H9 (cell line): Measurements from ENCODE around the gene DCHS2. TPM values are rescaled to one million over a fixed set of nuclear protein-coding genes. Genes with fewer than 3 reads are reported as not detected.

Source experiments
- DNase-seq: peaks from one replicate; pipeline ENCODE4 v3.0.0-alpha.2; 2017
- H2AFZ ChIP-seq: one replicate; pipeline ENCODE4 v1.6.1; 2013; ENCODE audit warnings: mild to moderate bottlenecking, low read length, control low read depth, moderate library complexity
- H2AK5ac ChIP-seq: 2 replicates; pipeline ENCODE4 v1.6.1; 2013; ENCODE audit warnings: low read length, control low read depth, mixed read lengths; ENCODE audit not compliant: insufficient read length
- H2BK120ac ChIP-seq: one replicate; pipeline ENCODE4 v1.6.1; 2013; ENCODE audit warnings: low read depth, mild to moderate bottlenecking, low read length, control low read depth, inconsistent platforms; ENCODE audit not compliant: poor library complexity, severe bottlenecking
- H2BK12ac ChIP-seq: 2 replicates; pipeline ENCODE4 v1.6.1; 2013; ENCODE audit warnings: low read length, control low read depth, mixed read lengths, low read depth; ENCODE audit not compliant: insufficient read length
- H2BK15ac ChIP-seq: 2 replicates; pipeline ENCODE4 v1.6.1; 2013; ENCODE audit warnings: low read depth, low read length, control low read depth
- H2BK20ac ChIP-seq: one replicate; pipeline ENCODE4 v1.6.1; 2013; ENCODE audit warnings: low read depth, mild to moderate bottlenecking, low read length, control low read depth, inconsistent platforms; ENCODE audit not compliant: poor library complexity, severe bottlenecking
- H2BK5ac ChIP-seq: 2 replicates; pipeline ENCODE4 v1.6.1; 2013; ENCODE audit warnings: low read length, control low read depth, mixed read lengths; ENCODE audit not compliant: insufficient read length
- H3K14ac ChIP-seq: 2 replicates; pipeline ENCODE4 v1.6.1; 2013; ENCODE audit warnings: low read length, control low read depth; ENCODE audit not compliant: insufficient read depth
- H3K18ac ChIP-seq: 2 replicates; pipeline ENCODE4 v1.6.1; 2013; ENCODE audit warnings: low read depth, mild to moderate bottlenecking, mixed read lengths, low read length, control low read depth; ENCODE audit not compliant: insufficient read length
- H3K23ac ChIP-seq: 2 replicates; pipeline ENCODE4 v1.6.1; 2013; ENCODE audit warnings: low read length, control low read depth, mixed read lengths, low read depth; ENCODE audit not compliant: insufficient read length
- H3K23me2 ChIP-seq: 2 replicates; pipeline ENCODE4 v1.6.1; 2013; ENCODE audit warnings: low read depth, mild to moderate bottlenecking, mixed read lengths, low read length, control low read depth; ENCODE audit not compliant: insufficient read length, poor library complexity, severe bottlenecking
- H3K27ac ChIP-seq: 2 replicates; pipeline ENCODE4 v1.5.1; 2013; ENCODE audit warnings: low read length, control low read depth, mixed read lengths, low read depth; ENCODE audit not compliant: insufficient read length
- H3K27me3 ChIP-seq: 2 replicates; pipeline ENCODE4 v1.6.1; 2013; ENCODE audit warnings: low read length, control low read depth, inconsistent platforms; ENCODE audit not compliant: insufficient read depth
- H3K4ac ChIP-seq: 2 replicates; pipeline ENCODE4 v1.6.1; 2013; ENCODE audit warnings: low read depth, mild to moderate bottlenecking, control low read depth, inconsistent platforms, low read length, moderate library complexity
- H3K4me1 ChIP-seq: 2 replicates; pipeline ENCODE4 v1.6.1; 2013; ENCODE audit warnings: low read length, control low read depth, inconsistent platforms; ENCODE audit not compliant: insufficient read depth
- H3K4me2 ChIP-seq: 2 replicates; pipeline ENCODE4 v1.6.1; 2013; ENCODE audit warnings: low read length, control low read depth, mixed read lengths; ENCODE audit not compliant: insufficient read length, insufficient read depth
- H3K56ac ChIP-seq: 2 replicates; pipeline ENCODE4 v1.6.1; 2013; ENCODE audit warnings: low read depth, mild to moderate bottlenecking, mixed read lengths, low read length, control low read depth; ENCODE audit not compliant: insufficient read length
- H3K79me1 ChIP-seq: 2 replicates; pipeline ENCODE4 v1.6.1; 2013; ENCODE audit warnings: low read depth, mild to moderate bottlenecking, moderate library complexity, low read length, control low read depth, inconsistent platforms; ENCODE audit not compliant: insufficient read depth, poor library complexity, severe bottlenecking
- H3K79me2 ChIP-seq: 2 replicates; pipeline ENCODE4 v1.6.1; 2013; ENCODE audit warnings: low read length, control low read depth, inconsistent platforms; ENCODE audit not compliant: insufficient read depth
- H3K9ac ChIP-seq: 2 replicates; pipeline ENCODE4 v1.6.1; 2013; ENCODE audit warnings: low read length, control low read depth, mixed read lengths; ENCODE audit not compliant: insufficient read length; ENCODE audit errors: extremely low read depth
- H3K9me3 ChIP-seq: one replicate; pipeline ENCODE4 v1.6.1; 2013; ENCODE audit warnings: low read depth, low read length, inconsistent platforms; ENCODE audit not compliant: control insufficient read depth
- H3T11ph ChIP-seq: one replicate; pipeline ENCODE4 v1.6.1; 2013; ENCODE audit warnings: mild to moderate bottlenecking, low read length, control low read depth, inconsistent platforms
- H4K20me1 ChIP-seq: one replicate; pipeline ENCODE4 v1.6.1; 2013; ENCODE audit not compliant: control insufficient read depth, insufficient read length, insufficient read depth
- H4K5ac ChIP-seq: 2 replicates; pipeline ENCODE4 v1.6.1; 2013; ENCODE audit warnings: low read depth, mild to moderate bottlenecking, mixed read lengths, low read length, control low read depth; ENCODE audit not compliant: insufficient read length
- H4K8ac ChIP-seq: replicated peaks from 2 replicates; pipeline ENCODE4 v1.6.1; 2013; ENCODE audit warnings: low read length, control low read depth, mixed read lengths, low read depth; ENCODE audit not compliant: insufficient read length
- H4K91ac ChIP-seq: 2 replicates; pipeline ENCODE4 v1.6.1; 2013; ENCODE audit warnings: low read depth, mild to moderate bottlenecking, moderate library complexity, mixed read lengths, low read length, control low read depth; ENCODE audit not compliant: insufficient read length
- H3K27ac Mint-ChIP-seq, 3 experiments: 2 replicates in 2 of 3; 3 replicates in 1 of 3; pipeline ENCODE4 v1.8.0; 2020 to 2021; ENCODE audit warnings: mixed read lengths in 3 of 3, mild to moderate bottlenecking in 1 of 3, moderate library complexity in 1 of 3
- H3K27me3 Mint-ChIP-seq: 2 replicates; pipeline ENCODE4 v1.8.0; 2021; ENCODE audit warnings: low read depth, mild to moderate bottlenecking, moderate library complexity, mixed read lengths
- H3K36me3 Mint-ChIP-seq, 3 experiments: 2 replicates in 2 of 3; 3 replicates in 1 of 3; pipeline ENCODE4 v1.8.0; 2020 to 2021; ENCODE audit warnings: low read depth in 3 of 3, mixed read lengths in 3 of 3; ENCODE audit not compliant: insufficient read depth in 1 of 3
- H3K4me1 Mint-ChIP-seq, 2 experiments: 2 replicates each; pipeline ENCODE4 v1.8.0; 2020; ENCODE audit warnings: mixed read lengths in 2 of 2
- H3K4me3 Mint-ChIP-seq, 2 experiments: 2 replicates in 1 of 2; 3 replicates in 1 of 2; pipeline ENCODE4 v1.8.0; 2020 to 2021; ENCODE audit warnings: mild to moderate bottlenecking in 2 of 2, mixed read lengths in 2 of 2, moderate library complexity in 1 of 2
- H3K9me3 Mint-ChIP-seq, 2 experiments: 2 replicates in 1 of 2; 3 replicates in 1 of 2; pipeline ENCODE4 v1.8.0; 2020; ENCODE audit warnings: mild to moderate bottlenecking in 2 of 2, mixed read lengths in 2 of 2, moderate library complexity in 1 of 2
- total RNA-seq: library from RNA; stranded (reverse); gene quantifications from 2 replicates; pipeline ENCODE4 v1.2.1, GENCODE V29; 2021
- TF ChIP-seq, protein P1 (sequence below): fragments of 200-600 bp; sonication (generic); conservative IDR thresholded peaks from 3 replicates; pipeline ENCODE4 v1.8.0; 2021; ENCODE audit warnings: antibody characterized with exemption, mild to moderate bottlenecking

The DCHS2 gene
- total RNA-seq, 1 experiment from 2014 or later: 0.57 TPM

DNA sequence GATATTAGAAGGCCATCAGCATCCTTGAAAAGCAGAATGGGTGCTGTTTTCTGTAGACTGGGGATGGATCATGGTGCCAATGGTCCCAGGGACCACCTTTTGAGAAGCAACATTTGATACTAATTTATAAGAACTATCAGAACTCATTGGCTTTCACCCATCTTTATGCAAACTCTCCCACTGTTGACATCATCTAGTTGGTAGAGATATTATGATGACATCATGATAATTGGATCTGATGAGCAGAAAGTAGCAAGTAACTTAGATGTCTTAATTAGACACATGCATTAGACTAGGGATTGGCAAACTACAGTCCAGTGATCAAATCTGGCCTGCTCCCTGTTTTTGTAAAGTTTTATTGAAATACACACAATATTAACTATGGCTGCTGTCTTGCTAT lies 181.0 kb downstream of the DCHS2 start:
- no peak overlapping the region for H2BK5ac ChIP-seq
- H3K9ac ChIP-seq: no peak overlapping the region
- H3K4me2 ChIP-seq: no peak overlapping the region
- H3K4me3 Mint-ChIP-seq: no peak overlapping the region
- H3T11ph ChIP-seq: no peak overlapping the region
- H3K27me3 Mint-ChIP-seq: no peaks in the 10 kb centered on the region
- H3K18ac ChIP-seq: no peak overlapping the region
- no peak overlapping the region for H4K91ac ChIP-seq
- H3K23ac ChIP-seq: no peak overlapping the region
- no peak overlapping the region for H3K14ac ChIP-seq
- no peak overlapping the region for H2AFZ ChIP-seq
- no peaks in the 10 kb centered on the region for H3K9me3 ChIP-seq
- peaks cover 11 to 12% of the 10 kb centered on the region in 2 experiments for H3K4me1 Mint-ChIP-seq
- H3K27me3 ChIP-seq: no peaks in the 10 kb centered on the region
- no peak overlapping the region for H2AK5ac ChIP-seq
- no peak overlapping the region for H3K56ac ChIP-seq
- no peak overlapping the region for H4K8ac ChIP-seq
- no peak overlapping the region for H4K5ac ChIP-seq
- H2BK15ac ChIP-seq: no peak overlapping the region
- H2BK12ac ChIP-seq: no peak overlapping the region
- H3K27ac ChIP-seq: no peak overlapping the region
- no peaks in the 10 kb centered on the region for H4K20me1 ChIP-seq
- H3K36me3 Mint-ChIP-seq: peaks cover 0 to 14% (median 5%) of the 10 kb centered on the region in 3 experiments; a peak in 4 of 7 replicates
- H3K27ac Mint-ChIP-seq: peak overlapping the region in 1 of 3 experiments; percentile 31; a peak in 1 of 7 replicates
- H3K4ac ChIP-seq: no peak overlapping the region
- no peaks in the 10 kb centered on the region for H3K4me1 ChIP-seq
- no peak overlapping the region for H2BK120ac ChIP-seq
- H2BK20ac ChIP-seq: no peak overlapping the region
- DNase-seq: no peak
- H3K9me3 Mint-ChIP-seq: peaks cover 13 to 14% of the 10 kb centered on the region in 2 experiments; a peak in 4 of 5 replicates
- no peaks in the 10 kb centered on the region for H3K79me2 ChIP-seq
- TF ChIP-seq, protein P1, sequence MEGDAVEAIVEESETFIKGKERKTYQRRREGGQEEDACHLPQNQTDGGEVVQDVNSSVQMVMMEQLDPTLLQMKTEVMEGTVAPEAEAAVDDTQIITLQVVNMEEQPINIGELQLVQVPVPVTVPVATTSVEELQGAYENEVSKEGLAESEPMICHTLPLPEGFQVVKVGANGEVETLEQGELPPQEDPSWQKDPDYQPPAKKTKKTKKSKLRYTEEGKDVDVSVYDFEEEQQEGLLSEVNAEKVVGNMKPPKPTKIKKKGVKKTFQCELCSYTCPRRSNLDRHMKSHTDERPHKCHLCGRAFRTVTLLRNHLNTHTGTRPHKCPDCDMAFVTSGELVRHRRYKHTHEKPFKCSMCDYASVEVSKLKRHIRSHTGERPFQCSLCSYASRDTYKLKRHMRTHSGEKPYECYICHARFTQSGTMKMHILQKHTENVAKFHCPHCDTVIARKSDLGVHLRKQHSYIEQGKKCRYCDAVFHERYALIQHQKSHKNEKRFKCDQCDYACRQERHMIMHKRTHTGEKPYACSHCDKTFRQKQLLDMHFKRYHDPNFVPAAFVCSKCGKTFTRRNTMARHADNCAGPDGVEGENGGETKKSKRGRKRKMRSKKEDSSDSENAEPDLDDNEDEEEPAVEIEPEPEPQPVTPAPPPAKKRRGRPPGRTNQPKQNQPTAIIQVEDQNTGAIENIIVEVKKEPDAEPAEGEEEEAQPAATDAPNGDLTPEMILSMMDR: no peak
- no peaks in the 10 kb centered on the region for H3K23me2 ChIP-seq
- no peaks in the 10 kb centered on the region for H3K79me1 ChIP-seq
